MCF 10A (cell line): ENCODE results near the gene REXO1. TPM values are rescaled to one million over a fixed set of nuclear protein-coding genes. Genes with fewer than 3 reads are reported as not detected.
A peak's percentile ranks its signal among the peaks of the same experiment; 100 is the strongest.

ENCODE experiments used
- BruUV-seq: library from RNA; stranded (reverse); fragments of 400-500 nt; replicated peaks from 2 replicates; lab custom pipeline; 2021; lab: Mats Ljungman, UMichigan
- CTCF ChIA-PET: fragments of 300-600 bp; sonication (Branson Sonifier 250); formaldehyde crosslinking; extraction: SDS; loops from one replicate; lab custom pipeline; 2021; ENCODE audit warnings: antibody characterized with exemption, inconsistent platforms; lab: Yijun Ruan, JAX
- POLR2A ChIA-PET: fragments of 300-600, 350-650 bp; sonication (Branson Sonifier 250); formaldehyde crosslinking; extraction: SDS; loops from one replicate; lab custom pipeline; 2020; ENCODE audit warnings: antibody characterized with exemption, inconsistent platforms; lab: Yijun Ruan, JAX
- DNase-seq: peaks from one replicate; pipeline ENCODE4 v3.0.0-alpha.2; 2018; ENCODE audit not compliant: unreplicated experiment
- H3K27ac Mint-ChIP-seq: one replicate; pipeline ENCODE4 v1.8.0; 2022; ENCODE audit warnings: mild to moderate bottlenecking, low read depth, mixed read lengths; ENCODE audit not compliant: unreplicated experiment
- H3K27me3 Mint-ChIP-seq: one replicate; pipeline ENCODE4 v1.8.0; 2022; ENCODE audit warnings: mixed read lengths; ENCODE audit not compliant: insufficient read depth, unreplicated experiment
- H3K36me3 Mint-ChIP-seq: one replicate; pipeline ENCODE4 v1.8.0; 2022; ENCODE audit warnings: mild to moderate bottlenecking, moderate library complexity, mixed read lengths; ENCODE audit not compliant: insufficient read depth, unreplicated experiment
- H3K4me1 Mint-ChIP-seq: one replicate; pipeline ENCODE4 v1.8.0; 2022; ENCODE audit warnings: mixed read lengths; ENCODE audit not compliant: insufficient read depth, unreplicated experiment
- H3K4me3 Mint-ChIP-seq: one replicate; pipeline ENCODE4 v1.8.0; 2022; ENCODE audit warnings: mild to moderate bottlenecking, moderate library complexity, mixed read lengths; ENCODE audit not compliant: unreplicated experiment
- H3K9me3 Mint-ChIP-seq: one replicate; pipeline ENCODE4 v1.8.0; 2022; ENCODE audit warnings: mixed read lengths; ENCODE audit not compliant: unreplicated experiment
- CTCF ChIP-seq: fragments of 200-600 bp; IDR thresholded peaks from one replicate; pipeline ENCODE4 v1.8.0; 2022; ENCODE audit warnings: antibody characterized with exemption, mild to moderate bottlenecking; ENCODE audit not compliant: unreplicated experiment
- intact Hi-C: fragments of 100-400 bp; cut with micrococcal nuclease; formaldehyde crosslinking; loops from 2 replicates; pipeline ENCODE4 v1.14.1; 2022
- total RNA-seq: library from RNA; stranded (reverse); gene quantifications from 2 replicates; pipeline ENCODE4 v1.2.3, GENCODE V29; 2022

REXO1 gene
- total RNA-seq, 1 experiment from 2014 or later = 36.4 TPM

GRCh38 chr19:1853295-1854038 lies 5.2 kb upstream of the REXO1 start:
- intact Hi-C loops = no loop called here
- H3K27ac Mint-ChIP-seq = peak overlapping the region; percentile 61
- CTCF ChIA-PET = interaction anchor here (0.6 to 1.8 kb wide), 10 partner anchors 12 to 607 kb away, joined by 3 to 4 read pairs (median 3); no protein-coding TSS in a partner anchor
- DNase-seq = peak; percentile 87
- TSS peak; percentile 44 for BruUV-seq
- peak; percentile 98 for TF ChIP-seq CTCF
- peaks cover 11% of the 10 kb centered on the region for H3K4me1 Mint-ChIP-seq
- no peaks in the 10 kb centered on the region for H3K9me3 Mint-ChIP-seq
- H3K36me3 Mint-ChIP-seq = peaks cover 12% of the 10 kb centered on the region
- no peaks in the 10 kb centered on the region for H3K27me3 Mint-ChIP-seq
- POLR2A ChIA-PET = interaction anchor here (1.0 kb wide), 1 partner anchor 11 kb away, joined by 3 read pairs; no protein-coding TSS in a partner anchor
- peak overlapping the region; percentile 65 for H3K4me3 Mint-ChIP-seq

- no peak for DNase-seq
- no peaks in the 10 kb centered on the region for H3K9me3 Mint-ChIP-seq
Measured at GRCh38 chr19:1852581-1853128, 4.4 kb upstream of the REXO1 start.

GRCh38 chr19:1851654-1852580 lies 3.6 kb upstream of the REXO1 start:
- Mint-ChIP-seq H3K36me3 (peaks cover 12% of the 10 kb centered on the region), H3K27me3 (no peaks in the 10 kb centered on the region), H3K4me3 (no peak overlapping the region), H3K9me3 (no peaks in the 10 kb centered on the region), H3K27ac (no peak overlapping the region), H3K4me1 (peaks cover 15% of the 10 kb centered on the region)
- TF ChIP-seq CTCF = no peak
- BruUV-seq = no TSS peak
- DNase-seq = no peak
- intact Hi-C loops = no loop called here
- ChIA-PET POLR2A (no interaction called here), CTCF (interaction anchor here (0.7 to 1.8 kb wide), 3 partner anchors 13 to 23 kb away, joined by 3 to 4 read pairs (median 4); no protein-coding TSS in a partner anchor)

More at GRCh38 chr19:1852581-1853128, 4.4 kb upstream of the REXO1 start:
- ChIA-PET CTCF (interaction anchor here (0.6 to 1.8 kb wide), 9 partner anchors 12 to 606 kb away, joined by 3 to 4 read pairs (median 3); no protein-coding TSS in a partner anchor), POLR2A (interaction anchor here (1.0 kb wide), 1 partner anchor 12 kb away, joined by 3 read pairs; no protein-coding TSS in a partner anchor)
- Mint-ChIP-seq H3K27ac (no peak overlapping the region), H3K4me3 (no peak overlapping the region), H3K4me1 (peaks cover 11% of the 10 kb centered on the region), H3K27me3 (no peaks in the 10 kb centered on the region), H3K36me3 (peaks cover 12% of the 10 kb centered on the region)
- intact Hi-C loops = no loop called here
- BruUV-seq = no TSS peak
- TF ChIP-seq CTCF = no peak
